GM12875 (cell line): ENCODE data around the gene STAMBPL1.
"Not testable (repeated sequence)": the region's sequence is repeated elsewhere in the genome, so short reads cannot be mapped to it uniquely, and the experiment has no call there.

Source experiments
- H3K4me3 ChIP-seq: one replicate; pipeline ENCODE4 v1.5.1; 2011; ENCODE audit warnings: low read depth, low read length, control low read depth
- CTCF ChIP-seq: IDR thresholded peaks from 2 replicates; pipeline ENCODE4 v1.5.1; 2011; ENCODE audit warnings: low read depth, mild to moderate bottlenecking, control low read depth, inconsistent platforms, low read length, moderate library complexity, borderline replicate concordance; ENCODE audit not compliant: insufficient read depth

Gene STAMBPL1

GRCh38 chr10:88835096-88835909 lies 44.7 kb upstream of the STAMBPL1 start:
- no peak overlapping the region for H3K4me3 ChIP-seq
- peak; percentile 73 for TF ChIP-seq CTCF

DNA sequence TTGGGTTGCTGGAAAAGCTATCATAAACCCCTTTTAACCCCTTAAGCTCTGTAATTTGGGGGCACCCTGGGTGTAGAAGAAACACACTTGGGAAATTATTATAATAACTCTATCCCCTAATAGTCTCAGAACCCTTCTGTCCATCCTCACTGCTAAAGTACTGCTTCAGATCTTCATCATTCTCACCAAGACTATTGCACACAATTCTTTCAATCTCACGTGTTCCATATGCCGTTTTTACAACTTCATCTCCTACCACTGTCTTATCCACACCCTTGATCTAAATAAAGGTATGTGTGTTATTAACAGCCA lies 44.2 kb upstream of the STAMBPL1 start:
- no peak overlapping the region for H3K4me3 ChIP-seq
- no peak for TF ChIP-seq CTCF

DNA sequence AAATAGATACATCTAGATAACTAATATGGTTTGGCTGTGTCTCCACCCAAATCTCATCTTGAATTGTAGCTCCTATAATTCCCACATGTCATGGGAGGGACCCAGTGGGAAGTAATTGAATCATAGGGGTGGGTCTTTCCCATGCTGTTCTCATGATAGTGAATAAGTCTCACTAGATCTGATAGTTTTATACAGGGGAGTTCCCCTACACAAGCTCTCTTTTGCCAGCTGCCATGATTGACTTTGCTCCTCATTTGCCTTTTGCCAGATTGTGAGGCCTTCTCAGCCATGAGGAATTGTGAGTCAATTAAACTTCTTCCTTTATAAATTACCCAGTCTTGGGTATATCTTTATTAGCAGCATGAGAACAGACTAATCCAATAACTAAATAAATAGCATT lies 42.4 kb upstream of the STAMBPL1 start:
- H3K4me3 ChIP-seq: not testable (repeated sequence)

DNA sequence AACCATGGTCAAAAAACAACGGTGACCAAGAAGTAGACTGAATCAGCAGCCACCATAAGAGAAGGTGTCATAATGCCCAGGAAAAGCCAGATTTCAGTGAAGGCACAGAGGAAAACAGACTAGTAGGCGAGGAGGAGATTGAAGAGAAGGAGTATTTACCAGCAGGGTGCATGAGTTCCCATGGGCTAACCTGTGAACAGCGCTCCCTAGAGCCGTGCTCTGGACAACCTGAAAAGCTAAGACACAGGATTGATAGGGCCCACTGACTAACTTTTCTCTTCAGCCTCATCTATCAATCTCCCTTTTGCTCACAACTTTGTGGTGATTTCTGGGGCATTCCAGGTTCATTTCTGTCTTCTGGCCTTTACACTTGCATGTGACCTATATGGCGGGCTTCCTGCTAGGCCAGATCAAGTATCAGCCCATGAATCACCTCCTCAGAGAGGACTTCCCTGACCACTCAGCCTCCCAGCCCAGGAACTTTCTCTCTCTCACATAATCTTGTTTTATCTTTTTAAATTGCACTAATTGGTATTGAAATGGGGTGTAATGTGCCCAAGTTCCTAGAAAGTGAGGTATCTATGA lies 41.2 kb upstream of the STAMBPL1 start:
- TF ChIP-seq CTCF: no peak
- no peak overlapping the region for H3K4me3 ChIP-seq

DNA sequence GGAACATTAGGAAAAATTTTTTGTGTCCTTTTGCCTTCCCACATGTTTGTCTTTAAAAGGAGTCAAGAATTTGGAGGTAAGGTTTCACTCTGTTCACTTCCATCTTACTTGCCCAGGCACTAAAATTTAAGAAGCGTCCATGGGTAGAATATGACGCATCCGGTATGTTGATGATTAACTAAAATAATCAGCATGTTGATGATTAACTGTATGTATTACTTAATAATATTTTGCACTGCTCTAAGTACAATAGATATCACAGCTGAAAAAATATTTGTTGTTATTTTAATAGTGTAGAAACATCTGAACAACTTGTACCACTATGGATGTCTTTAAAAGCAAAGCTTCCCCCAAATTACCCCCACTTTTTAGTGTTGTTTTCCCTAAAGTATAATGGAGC lies 39.9 kb upstream of the STAMBPL1 start:
- no peak for TF ChIP-seq CTCF
- no peak overlapping the region for H3K4me3 ChIP-seq

- no peak for TF ChIP-seq CTCF
- no peak overlapping the region for H3K4me3 ChIP-seq
Observed at GRCh38 chr10:88840881-88841280, 39.2 kb upstream of the STAMBPL1 start.

DNA sequence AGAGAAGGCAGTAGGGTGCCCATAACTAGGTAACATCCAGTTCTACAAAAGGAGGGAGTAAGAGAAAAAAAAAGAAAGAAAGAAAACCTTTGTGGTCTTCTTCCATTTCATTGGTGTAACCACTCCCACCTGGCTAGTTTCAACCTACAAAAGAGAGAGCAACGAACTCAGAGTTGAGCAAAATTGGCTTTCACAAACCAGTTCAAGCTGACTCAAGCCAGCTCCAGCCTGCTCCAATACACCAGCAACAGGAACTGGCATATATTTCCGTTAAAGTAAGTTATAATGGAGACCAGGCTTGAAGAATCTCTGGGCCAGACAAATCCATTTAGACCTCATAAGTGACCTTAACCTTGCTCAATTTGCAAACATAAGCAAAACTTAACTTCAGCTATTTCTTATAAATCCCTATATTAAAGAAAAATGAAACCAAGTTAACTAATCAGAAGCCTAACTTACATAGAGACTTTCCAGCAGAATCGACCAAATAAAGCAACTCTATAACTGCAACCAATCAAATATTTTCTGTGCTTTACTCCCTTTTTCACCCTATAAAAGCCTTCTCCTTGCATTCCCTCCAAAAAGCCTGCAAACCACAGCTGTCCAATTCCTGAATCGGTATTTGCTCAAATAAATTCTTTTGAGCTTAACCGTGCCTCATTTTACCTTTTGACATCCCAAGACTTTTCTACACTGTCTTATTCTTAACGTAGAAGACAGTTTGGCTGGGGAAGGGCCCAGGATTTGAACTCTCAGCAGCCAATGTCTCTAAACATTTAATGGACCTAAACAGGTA lies 38.5 kb upstream of the STAMBPL1 start:
- TF ChIP-seq CTCF: no peak
- H3K4me3 ChIP-seq: no peak overlapping the region
